H9 (cell line): Measurements from ENCODE around the gene WDR44. TPM values are rescaled to one million over a fixed set of nuclear protein-coding genes. Genes with fewer than 3 reads are reported as not detected.

ENCODE experiments used
- DNase-seq: peaks from one replicate; pipeline ENCODE4 v3.0.0-alpha.2; 2017
- H2AFZ ChIP-seq: one replicate; pipeline ENCODE4 v1.6.1; 2013; ENCODE audit warnings: mild to moderate bottlenecking, low read length, control low read depth, moderate library complexity
- H2AK5ac ChIP-seq: 2 replicates; pipeline ENCODE4 v1.6.1; 2013; ENCODE audit warnings: low read length, control low read depth, mixed read lengths; ENCODE audit not compliant: insufficient read length
- H2BK120ac ChIP-seq: one replicate; pipeline ENCODE4 v1.6.1; 2013; ENCODE audit warnings: low read depth, mild to moderate bottlenecking, low read length, control low read depth, inconsistent platforms; ENCODE audit not compliant: poor library complexity, severe bottlenecking
- H2BK12ac ChIP-seq: 2 replicates; pipeline ENCODE4 v1.6.1; 2013; ENCODE audit warnings: low read length, control low read depth, mixed read lengths, low read depth; ENCODE audit not compliant: insufficient read length
- H2BK15ac ChIP-seq: 2 replicates; pipeline ENCODE4 v1.6.1; 2013; ENCODE audit warnings: low read depth, low read length, control low read depth
- H2BK20ac ChIP-seq: one replicate; pipeline ENCODE4 v1.6.1; 2013; ENCODE audit warnings: low read depth, mild to moderate bottlenecking, low read length, control low read depth, inconsistent platforms; ENCODE audit not compliant: poor library complexity, severe bottlenecking
- H2BK5ac ChIP-seq: 2 replicates; pipeline ENCODE4 v1.6.1; 2013; ENCODE audit warnings: low read length, control low read depth, mixed read lengths; ENCODE audit not compliant: insufficient read length
- H3K14ac ChIP-seq: 2 replicates; pipeline ENCODE4 v1.6.1; 2013; ENCODE audit warnings: low read length, control low read depth; ENCODE audit not compliant: insufficient read depth
- H3K18ac ChIP-seq: 2 replicates; pipeline ENCODE4 v1.6.1; 2013; ENCODE audit warnings: low read depth, mild to moderate bottlenecking, mixed read lengths, low read length, control low read depth; ENCODE audit not compliant: insufficient read length
- H3K23ac ChIP-seq: 2 replicates; pipeline ENCODE4 v1.6.1; 2013; ENCODE audit warnings: low read length, control low read depth, mixed read lengths, low read depth; ENCODE audit not compliant: insufficient read length
- H3K23me2 ChIP-seq: 2 replicates; pipeline ENCODE4 v1.6.1; 2013; ENCODE audit warnings: low read depth, mild to moderate bottlenecking, mixed read lengths, low read length, control low read depth; ENCODE audit not compliant: insufficient read length, poor library complexity, severe bottlenecking
- H3K27ac ChIP-seq: 2 replicates; pipeline ENCODE4 v1.5.1; 2013; ENCODE audit warnings: low read length, control low read depth, mixed read lengths, low read depth; ENCODE audit not compliant: insufficient read length
- H3K27me3 ChIP-seq: 2 replicates; pipeline ENCODE4 v1.6.1; 2013; ENCODE audit warnings: low read length, control low read depth, inconsistent platforms; ENCODE audit not compliant: insufficient read depth
- H3K4ac ChIP-seq: 2 replicates; pipeline ENCODE4 v1.6.1; 2013; ENCODE audit warnings: low read depth, mild to moderate bottlenecking, control low read depth, inconsistent platforms, low read length, moderate library complexity
- H3K4me1 ChIP-seq: 2 replicates; pipeline ENCODE4 v1.6.1; 2013; ENCODE audit warnings: low read length, control low read depth, inconsistent platforms; ENCODE audit not compliant: insufficient read depth
- H3K4me2 ChIP-seq: 2 replicates; pipeline ENCODE4 v1.6.1; 2013; ENCODE audit warnings: low read length, control low read depth, mixed read lengths; ENCODE audit not compliant: insufficient read length, insufficient read depth
- H3K56ac ChIP-seq: 2 replicates; pipeline ENCODE4 v1.6.1; 2013; ENCODE audit warnings: low read depth, mild to moderate bottlenecking, mixed read lengths, low read length, control low read depth; ENCODE audit not compliant: insufficient read length
- H3K79me1 ChIP-seq: 2 replicates; pipeline ENCODE4 v1.6.1; 2013; ENCODE audit warnings: low read depth, mild to moderate bottlenecking, moderate library complexity, low read length, control low read depth, inconsistent platforms; ENCODE audit not compliant: insufficient read depth, poor library complexity, severe bottlenecking
- H3K79me2 ChIP-seq: 2 replicates; pipeline ENCODE4 v1.6.1; 2013; ENCODE audit warnings: low read length, control low read depth, inconsistent platforms; ENCODE audit not compliant: insufficient read depth
- H3K9ac ChIP-seq: 2 replicates; pipeline ENCODE4 v1.6.1; 2013; ENCODE audit warnings: low read length, control low read depth, mixed read lengths; ENCODE audit not compliant: insufficient read length; ENCODE audit errors: extremely low read depth
- H3K9me3 ChIP-seq: one replicate; pipeline ENCODE4 v1.6.1; 2013; ENCODE audit warnings: low read depth, low read length, inconsistent platforms; ENCODE audit not compliant: control insufficient read depth
- H3T11ph ChIP-seq: one replicate; pipeline ENCODE4 v1.6.1; 2013; ENCODE audit warnings: mild to moderate bottlenecking, low read length, control low read depth, inconsistent platforms
- H4K20me1 ChIP-seq: one replicate; pipeline ENCODE4 v1.6.1; 2013; ENCODE audit not compliant: control insufficient read depth, insufficient read length, insufficient read depth
- H4K5ac ChIP-seq: 2 replicates; pipeline ENCODE4 v1.6.1; 2013; ENCODE audit warnings: low read depth, mild to moderate bottlenecking, mixed read lengths, low read length, control low read depth; ENCODE audit not compliant: insufficient read length
- H4K8ac ChIP-seq: replicated peaks from 2 replicates; pipeline ENCODE4 v1.6.1; 2013; ENCODE audit warnings: low read length, control low read depth, mixed read lengths, low read depth; ENCODE audit not compliant: insufficient read length
- H4K91ac ChIP-seq: 2 replicates; pipeline ENCODE4 v1.6.1; 2013; ENCODE audit warnings: low read depth, mild to moderate bottlenecking, moderate library complexity, mixed read lengths, low read length, control low read depth; ENCODE audit not compliant: insufficient read length
- H3K27ac Mint-ChIP-seq, 3 experiments: 2 replicates in 2 of 3; 3 replicates in 1 of 3; pipeline ENCODE4 v1.8.0; 2020 to 2021; ENCODE audit warnings: mixed read lengths in 3 of 3, mild to moderate bottlenecking in 1 of 3, moderate library complexity in 1 of 3
- H3K27me3 Mint-ChIP-seq: 2 replicates; pipeline ENCODE4 v1.8.0; 2021; ENCODE audit warnings: low read depth, mild to moderate bottlenecking, moderate library complexity, mixed read lengths
- H3K36me3 Mint-ChIP-seq, 3 experiments: 2 replicates in 2 of 3; 3 replicates in 1 of 3; pipeline ENCODE4 v1.8.0; 2020 to 2021; ENCODE audit warnings: low read depth in 3 of 3, mixed read lengths in 3 of 3; ENCODE audit not compliant: insufficient read depth in 1 of 3
- H3K4me1 Mint-ChIP-seq, 2 experiments: 2 replicates each; pipeline ENCODE4 v1.8.0; 2020; ENCODE audit warnings: mixed read lengths in 2 of 2
- H3K4me3 Mint-ChIP-seq, 2 experiments: 2 replicates in 1 of 2; 3 replicates in 1 of 2; pipeline ENCODE4 v1.8.0; 2020 to 2021; ENCODE audit warnings: mild to moderate bottlenecking in 2 of 2, mixed read lengths in 2 of 2, moderate library complexity in 1 of 2
- H3K9me3 Mint-ChIP-seq, 2 experiments: 2 replicates in 1 of 2; 3 replicates in 1 of 2; pipeline ENCODE4 v1.8.0; 2020; ENCODE audit warnings: mild to moderate bottlenecking in 2 of 2, mixed read lengths in 2 of 2, moderate library complexity in 1 of 2
- CTCF ChIP-seq: fragments of 200-600 bp; sonication (generic); conservative IDR thresholded peaks from 3 replicates; pipeline ENCODE4 v1.8.0; 2021; ENCODE audit warnings: antibody characterized with exemption, mild to moderate bottlenecking
- WGBS: extraction: QIAGEN DNeasy Blood & Tissue Kit; methylation state at CpG from one replicate; pipeline ENCODE4 v1.1.7; 2013; ENCODE audit warnings: missing lambda C conversion rate, low lambda C conversion rate, mixed read lengths; ENCODE audit not compliant: insufficient read length; ENCODE audit errors: extremely low coverage; 5-methylcytosine and 5-hydroxymethylcytosine counted together
- total RNA-seq: library from RNA; stranded (reverse); gene quantifications from 2 replicates; pipeline ENCODE4 v1.2.1, GENCODE V29; 2021

Gene WDR44
- total RNA-seq, 1 experiment from 2014 or later = 29.6 TPM

- H2BK120ac ChIP-seq = no peak overlapping the region
- no peak overlapping the region for H2BK5ac ChIP-seq
- no peaks in the 10 kb centered on the region for H3K27me3 Mint-ChIP-seq
- H2BK20ac ChIP-seq = no peak overlapping the region
- H3K18ac ChIP-seq = no peak overlapping the region
- H3K4me1 Mint-ChIP-seq = peaks cover 31 to 48% of the 10 kb centered on the region in 2 experiments
- H3K9me3 Mint-ChIP-seq = no peaks in the 10 kb centered on the region
- no peak overlapping the region for H2BK15ac ChIP-seq
- H3K4me2 ChIP-seq = no peak overlapping the region
- H3K9me3 ChIP-seq = peaks cover 5% of the 10 kb centered on the region
- H3K27ac Mint-ChIP-seq = no peak overlapping the region; a peak in 2 of 7 replicates
- H4K5ac ChIP-seq = no peak overlapping the region
- no CpG with 5 or more reads among the region's 1 CpG for WGBS
- no peak for TF ChIP-seq CTCF
- no peak overlapping the region for H3K14ac ChIP-seq
- H3K9ac ChIP-seq = no peak overlapping the region
- peaks cover 3% of the 10 kb centered on the region for H3K4me1 ChIP-seq
- H4K20me1 ChIP-seq = no peaks in the 10 kb centered on the region
- no peaks in the 10 kb centered on the region for H3K27me3 ChIP-seq
- H3K79me2 ChIP-seq = peaks cover 25% of the 10 kb centered on the region; the same call in 1 of the 2 replicates
- no peak overlapping the region for H4K8ac ChIP-seq
- H3K79me1 ChIP-seq = no peaks in the 10 kb centered on the region
- H2AFZ ChIP-seq = no peak overlapping the region
- H3K4ac ChIP-seq = no peak overlapping the region
- no peak overlapping the region for H2AK5ac ChIP-seq
- no peak overlapping the region for H3K27ac ChIP-seq
- H4K91ac ChIP-seq = no peak overlapping the region
- H3K36me3 Mint-ChIP-seq = peaks cover 0 to 2% (median 0%) of the 10 kb centered on the region in 3 experiments; a peak in 2 of 7 replicates
- H2BK12ac ChIP-seq = no peak overlapping the region
- no peak for DNase-seq
- no peak overlapping the region for H3K56ac ChIP-seq
- no peak overlapping the region for H3T11ph ChIP-seq
- H3K4me3 Mint-ChIP-seq = no peak overlapping the region; a peak in 1 of 5 replicates
- H3K23me2 ChIP-seq = no peaks in the 10 kb centered on the region
- no peak overlapping the region for H3K23ac ChIP-seq
These were observed 4.8 kb downstream of the WDR44 start for GRCh38 chrX:118350706-118351105.
